Left ventricle myocardium inferior (tissue), 1 donor: ENCODE results near the gene SLC22A5. TPM values are rescaled to one million over a fixed set of nuclear protein-coding genes. Genes with fewer than 3 reads are reported as not detected.
"Not testable (repeated sequence)": the region's sequence is repeated elsewhere in the genome, so short reads cannot be mapped to it uniquely, and the experiment has no call there.

Experiments
- DNase-seq: peaks from one replicate; pipeline ENCODE4 v3.0.0-alpha.2; 2020
- H3K27ac ChIP-seq: fragments of 200-600 bp; replicated peaks from 2 replicates; pipeline ENCODE4 v1.8.0; 2021
- H3K27me3 ChIP-seq: fragments of 200-600 bp; 2 replicates; pipeline ENCODE4 v1.8.0; 2021; ENCODE audit warnings: low read depth
- H3K36me3 ChIP-seq: fragments of 200-600 bp; 2 replicates; pipeline ENCODE4 v1.8.0; 2021
- H3K4me1 ChIP-seq: fragments of 200-600 bp; 2 replicates; pipeline ENCODE4 v1.8.0; 2021
- H3K4me3 ChIP-seq: fragments of 200-600 bp; 2 replicates; pipeline ENCODE4 v1.8.0; 2021; ENCODE audit warnings: mild to moderate bottlenecking, moderate library complexity
- H3K9me3 ChIP-seq: fragments of 200-600 bp; replicated peaks from 2 replicates; pipeline ENCODE4 v1.8.0; 2021
- intact Hi-C: fragments of 100-400 bp; cut with micrococcal nuclease; formaldehyde crosslinking; loops from one replicate; pipeline ENCODE4 v1.11.0; 2022
- total RNA-seq: library from RNA; stranded (reverse); fragmentation: NEBNext Ultra II Directional; extraction: Animal tissue kit (Norgen Biotek cat#: 25700); gene quantifications from one replicate; pipeline ENCODE4 v1.2.1, GENCODE V29; 2021
- TF ChIP-seq, protein P1 (sequence below): fragments of 200-600 bp; IDR thresholded peaks from 2 replicates; pipeline ENCODE4 v1.8.0; 2021; ENCODE audit warnings: antibody characterized with exemption, mild to moderate bottlenecking, borderline replicate concordance
- donor health status: DM: no; HTN: yes; CAD: no; lungs with severe emphysema.

SLC22A5 gene
- total RNA-seq, 1 donor from 2014 or later: 20.8 TPM

- Histone ChIP-seq H3K27me3 (no peaks in the 10 kb centered on the region), H3K4me3 (no peak overlapping the region), H3K36me3 (peaks cover 40% of the 10 kb centered on the region), H3K9me3 (no peaks in the 10 kb centered on the region), H3K4me1 (peaks cover 36% of the 10 kb centered on the region), H3K27ac (no peak overlapping the region)
- no peak for DNase-seq
- TF ChIP-seq, protein P1, sequence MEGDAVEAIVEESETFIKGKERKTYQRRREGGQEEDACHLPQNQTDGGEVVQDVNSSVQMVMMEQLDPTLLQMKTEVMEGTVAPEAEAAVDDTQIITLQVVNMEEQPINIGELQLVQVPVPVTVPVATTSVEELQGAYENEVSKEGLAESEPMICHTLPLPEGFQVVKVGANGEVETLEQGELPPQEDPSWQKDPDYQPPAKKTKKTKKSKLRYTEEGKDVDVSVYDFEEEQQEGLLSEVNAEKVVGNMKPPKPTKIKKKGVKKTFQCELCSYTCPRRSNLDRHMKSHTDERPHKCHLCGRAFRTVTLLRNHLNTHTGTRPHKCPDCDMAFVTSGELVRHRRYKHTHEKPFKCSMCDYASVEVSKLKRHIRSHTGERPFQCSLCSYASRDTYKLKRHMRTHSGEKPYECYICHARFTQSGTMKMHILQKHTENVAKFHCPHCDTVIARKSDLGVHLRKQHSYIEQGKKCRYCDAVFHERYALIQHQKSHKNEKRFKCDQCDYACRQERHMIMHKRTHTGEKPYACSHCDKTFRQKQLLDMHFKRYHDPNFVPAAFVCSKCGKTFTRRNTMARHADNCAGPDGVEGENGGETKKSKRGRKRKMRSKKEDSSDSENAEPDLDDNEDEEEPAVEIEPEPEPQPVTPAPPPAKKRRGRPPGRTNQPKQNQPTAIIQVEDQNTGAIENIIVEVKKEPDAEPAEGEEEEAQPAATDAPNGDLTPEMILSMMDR: no peak
- intact Hi-C loops: no loop called here
These were observed 22.9 kb downstream of the SLC22A5 start for GRCh38 chr5:132392411-132392810.

- intact Hi-C loops: no loop called here
- H3K4me3 ChIP-seq: no peak overlapping the region
- H3K4me1 ChIP-seq: peaks cover 28% of the 10 kb centered on the region
- no peak for DNase-seq
- H3K27me3 ChIP-seq: no peaks in the 10 kb centered on the region
- no peak overlapping the region for H3K27ac ChIP-seq
- TF ChIP-seq, protein P1: no peak
- H3K9me3 ChIP-seq: no peaks in the 10 kb centered on the region
- peaks cover 40% of the 10 kb centered on the region for H3K36me3 ChIP-seq
These were observed 23.7 kb downstream of the SLC22A5 start for GRCh38 chr5:132392978-132393825.

DNA sequence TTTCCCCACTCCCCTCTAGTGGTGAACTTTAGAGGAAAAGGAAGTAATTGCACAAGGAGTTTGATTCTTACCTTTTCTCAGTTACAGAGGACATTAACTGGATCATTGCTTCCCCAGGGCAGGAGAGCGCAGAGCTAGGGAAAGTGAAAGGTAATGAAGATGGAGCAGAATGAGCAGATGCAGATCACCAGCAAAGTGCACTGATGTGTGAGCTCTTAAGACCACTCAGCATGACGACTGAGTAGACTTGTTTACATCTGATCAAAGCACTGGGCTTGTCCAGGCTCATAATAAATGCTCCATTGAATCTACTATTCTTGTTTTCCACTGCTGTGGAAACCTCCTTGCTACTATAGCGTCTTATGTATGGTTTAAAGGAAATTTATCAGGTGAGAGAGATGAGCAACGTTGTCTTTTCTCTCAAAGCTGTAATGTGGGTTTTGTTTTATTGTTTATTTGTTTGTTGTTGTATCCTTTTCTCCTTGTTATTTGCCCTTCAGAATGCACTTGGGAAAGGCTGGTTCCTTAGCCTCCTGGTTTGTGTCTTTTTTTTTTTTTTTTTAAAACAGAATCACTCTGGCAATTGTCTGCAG is 25.3 kb downstream of the SLC22A5 start:
- Histone ChIP-seq H3K4me3 (no peak overlapping the region), H3K36me3 (peaks cover 40% of the 10 kb centered on the region), H3K4me1 (peaks cover 13% of the 10 kb centered on the region), H3K27me3 (no peaks in the 10 kb centered on the region), H3K27ac (no peak overlapping the region), H3K9me3 (no peaks in the 10 kb centered on the region)
- DNase-seq: no peak
- TF ChIP-seq, protein P1: no peak
- intact Hi-C loops: no loop called here

DNA sequence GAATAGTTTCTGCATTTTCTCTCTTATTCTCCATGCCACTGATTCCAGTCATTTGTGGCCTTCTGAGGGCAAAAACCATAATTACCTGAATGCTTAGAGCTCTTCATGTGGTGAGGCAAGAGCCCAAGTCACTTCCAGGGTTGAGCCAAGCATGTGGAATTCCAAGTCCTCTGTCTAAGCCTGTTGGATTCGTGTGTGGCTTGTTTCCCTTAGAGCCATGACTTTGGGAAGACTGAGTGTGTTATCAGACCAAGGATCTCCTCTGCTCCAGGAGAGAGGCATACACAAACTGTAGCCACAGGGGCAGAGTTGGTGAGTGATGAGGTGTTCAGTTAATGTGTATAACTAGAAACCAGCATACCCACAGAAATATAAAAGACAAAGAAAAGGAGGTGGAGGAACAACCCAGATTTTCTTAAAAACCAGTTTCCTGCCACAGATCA is 27.1 kb downstream of the SLC22A5 start:
- Histone ChIP-seq H3K9me3 (no peaks in the 10 kb centered on the region), H3K27me3 (no peaks in the 10 kb centered on the region), H3K4me3 (no peak overlapping the region), H3K36me3 (peaks cover 40% of the 10 kb centered on the region), H3K4me1 (no peaks in the 10 kb centered on the region), H3K27ac (no peak overlapping the region)
- DNase-seq: no peak
- TF ChIP-seq, protein P1: no peak
- intact Hi-C loops: no loop called here

GRCh38 chr5:132397224-132397623 is 27.7 kb downstream of the SLC22A5 start:
- TF ChIP-seq, protein P1: no peak
- intact Hi-C loops: no loop called here

DNA sequence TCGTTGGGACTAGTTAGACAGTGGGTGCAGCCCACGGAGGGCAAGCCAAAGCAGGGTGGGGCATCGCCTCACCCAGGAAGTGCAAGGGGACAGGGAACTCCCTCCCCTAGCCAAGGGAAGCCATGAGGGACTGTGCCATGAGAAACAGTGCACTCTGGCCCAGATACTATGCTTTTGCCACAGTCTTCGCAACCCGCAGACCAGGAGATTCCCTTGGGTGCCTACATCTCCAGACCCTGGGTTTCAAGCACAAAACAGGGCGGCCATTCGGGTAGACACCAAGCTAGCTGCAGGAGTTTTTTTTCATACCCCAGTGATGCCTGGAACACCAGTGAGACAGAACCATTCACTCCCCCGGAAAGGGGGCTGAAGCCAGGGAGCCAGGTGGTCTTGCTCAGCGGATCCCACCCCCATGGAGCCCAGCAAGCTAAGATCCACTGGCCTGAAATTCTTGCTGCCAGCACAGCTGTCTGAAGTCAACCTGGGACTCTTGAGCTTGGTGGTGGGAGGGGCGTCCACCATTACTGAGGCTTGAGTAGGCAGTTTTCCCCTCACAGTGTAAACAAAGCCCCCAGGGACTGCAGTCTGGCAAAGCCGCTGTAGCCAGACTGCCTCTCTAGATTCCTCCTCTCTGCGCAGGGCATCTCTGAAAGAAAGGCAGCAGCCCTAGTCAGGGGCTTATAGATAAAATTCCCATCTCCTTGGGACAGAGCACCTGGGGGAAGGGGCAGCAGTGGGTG is 28.6 kb downstream of the SLC22A5 start:
- peaks cover 27% of the 10 kb centered on the region for H3K36me3 ChIP-seq
- H3K4me1 ChIP-seq, intact Hi-C loops, H3K4me3 ChIP-seq, H3K27ac ChIP-seq, H3K9me3 ChIP-seq, DNase-seq, H3K27me3 ChIP-seq: not testable (repeated sequence)

More at GRCh38 chr5:132397224-132397623, 27.7 kb downstream of the SLC22A5 start:
- DNase-seq: no peak
- H3K27me3 ChIP-seq: no peaks in the 10 kb centered on the region
- H3K36me3 ChIP-seq: peaks cover 35% of the 10 kb centered on the region
- no peak overlapping the region for H3K4me3 ChIP-seq
- H3K4me1 ChIP-seq: no peaks in the 10 kb centered on the region
- H3K27ac ChIP-seq: no peak overlapping the region
- no peaks in the 10 kb centered on the region for H3K9me3 ChIP-seq

GRCh38 chr5:132404041-132404440 is 34.5 kb downstream of the SLC22A5 start:
- H3K4me3 ChIP-seq, H3K9me3 ChIP-seq, DNase-seq, H3K36me3 ChIP-seq, intact Hi-C loops, H3K27ac ChIP-seq, H3K27me3 ChIP-seq: not testable (repeated sequence)
- H3K4me1 ChIP-seq: peaks cover 20% of the 10 kb centered on the region
